H1 (cell line): ENCODE data around the gene FXR2. TPM values are rescaled to one million over a fixed set of nuclear protein-coding genes. Genes with fewer than 3 reads are reported as not detected.

Source experiments
- HDAC2 ChIP-seq, 2 experiments: fragments of 300-600 bp in 1 of 2; sonication (generic) in 1 of 2; IDR thresholded peaks; 2 replicates each; pipeline ENCODE4 v1.6.1; 2011 to 2012; ENCODE audit warnings: low read depth in 2 of 2, low read length in 2 of 2, mild to moderate bottlenecking in 2 of 2, moderate library complexity in 2 of 2, borderline replicate concordance in 1 of 2, inconsistent platforms in 1 of 2
- YY1 ChIP-seq: IDR thresholded peaks from 2 replicates; pipeline ENCODE4 v1.6.1; 2011; ENCODE audit warnings: low read depth, mild to moderate bottlenecking, low read length
- polyA plus RNA-seq, 7 experiments: library from polyadenylated mRNA; depleted of rRNA in 3 of 7; stranded (reverse) in 5 of 7; unstranded in 2 of 7; fragments of >200 nt in 5 of 7; fragments of 200-250 nt in 2 of 7; gene quantifications; 1 replicate in 5 of 7; 2 replicates in 1 of 7; 4 replicates in 1 of 7; pipeline versions ENCODE4 v1.2.1 to v1.2.3, GENCODE V29; 2011 to 2013; ENCODE audit warnings: missing spikeins in 2 of 7, mixed read lengths in 2 of 7
- total RNA-seq: library from RNA; stranded (reverse); fragmentation: NEBNext Ultra II Directional; extraction: Animal tissue kit (Norgen Biotek cat#: 25700); gene quantifications from 2 replicates; pipeline ENCODE4 v1.2.1, GENCODE V29; 2021

FXR2 gene
- total and polyA plus RNA-seq, 2 of the 8 experiments (the other 6 are each of a cell fraction or from before 2014, with no cell fraction given) = 26.2 to 44.0 TPM

DNA sequence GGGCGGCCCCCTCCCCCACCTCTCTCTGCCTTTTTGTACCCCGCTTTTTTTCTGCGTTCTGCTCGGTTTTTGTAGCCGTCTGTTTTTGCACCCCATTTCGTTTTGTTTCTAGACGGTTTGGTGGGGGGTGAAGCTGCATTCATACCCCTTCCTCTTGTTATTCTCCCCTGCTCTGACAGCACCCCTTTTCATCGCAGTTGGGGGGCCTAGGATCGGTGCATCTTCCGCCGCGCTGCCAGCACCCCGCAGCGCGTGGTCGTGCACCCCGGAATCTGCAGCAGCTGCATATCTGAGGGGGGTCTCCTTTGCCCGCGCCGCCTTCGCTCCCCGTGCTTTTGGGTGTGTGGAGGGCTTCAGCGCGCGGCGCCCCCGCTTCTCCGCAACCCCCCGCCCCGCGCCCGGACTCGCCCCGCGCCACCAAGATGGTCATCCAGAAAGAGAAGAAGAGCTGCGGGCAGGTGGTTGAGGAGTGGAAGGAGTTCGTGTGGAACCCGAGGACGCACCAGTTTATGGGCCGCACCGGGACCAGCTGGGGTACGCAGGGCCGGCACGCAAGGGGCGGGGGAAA is 36.5 kb upstream of the FXR2 start (continued):
- TF ChIP-seq YY1 = no peak
- peak in 1 of 2 experiments; percentile 12; a peak in 1 of 4 replicates for TF ChIP-seq HDAC2 (IDR thresholded peaks at IDR 0.05; ENCODE audit: borderline replicate concordance in 1 of 2, low read depth in 2 of 2, low read length in 2 of 2)
